MM.1S (cell line): Measurements from ENCODE around the gene HEPACAM2.
A peak's percentile ranks its signal among the peaks of the same experiment; 100 is the strongest.

Experiments
- DNase-seq: peaks from one replicate; pipeline ENCODE4 v3.0.0-alpha.2; 2015
- H2AFZ ChIP-seq: fragments of 300-600 bp; sonication (generic); 2 replicates; pipeline ENCODE4 v1.6.0; 2016; ENCODE audit warnings: antibody characterized with exemption, low read length
- H3F3A ChIP-seq: fragments of 300-600 bp; sonication (generic); 2 replicates; pipeline ENCODE4 v1.6.1; 2016; ENCODE audit warnings: mild to moderate bottlenecking, antibody characterized with exemption, low read length, moderate library complexity, mixed read lengths; ENCODE audit not compliant: insufficient read depth
- H3K27ac ChIP-seq: fragments of 300-600 bp; sonication (generic); 2 replicates; pipeline ENCODE4 v1.5.1; 2016; ENCODE audit warnings: mild to moderate bottlenecking, low read length
- H3K27me3 ChIP-seq: fragments of 300-600 bp; sonication (generic); replicated peaks from 2 replicates; pipeline ENCODE4 v1.6.0; 2016; ENCODE audit warnings: low read length; ENCODE audit not compliant: insufficient read depth
- H3K36me3 ChIP-seq: fragments of 300-600 bp; sonication (generic); replicated peaks from 2 replicates; pipeline ENCODE4 v1.6.1; 2016; ENCODE audit warnings: mild to moderate bottlenecking, low read length, mixed read lengths; ENCODE audit not compliant: insufficient read depth
- H3K4me1 ChIP-seq: fragments of 300-600 bp; sonication (generic); 2 replicates; pipeline ENCODE4 v1.6.1; 2016; ENCODE audit warnings: low read length, mixed read lengths
- H3K4me2 ChIP-seq: fragments of 300-600 bp; sonication (generic); 2 replicates; pipeline ENCODE4 v1.6.0; 2016; ENCODE audit warnings: low read depth, low read length
- H3K4me3 ChIP-seq: fragments of 300-600 bp; sonication (generic); 2 replicates; pipeline ENCODE4 v1.5.1; 2016; ENCODE audit warnings: low read length, mixed read lengths
- H3K79me2 ChIP-seq: fragments of 300-600 bp; sonication (generic); 2 replicates; pipeline ENCODE4 v1.6.1; 2016; ENCODE audit warnings: mixed run types, low read length, mixed read lengths
- H3K9ac ChIP-seq: fragments of 300-600 bp; sonication (generic); 2 replicates; pipeline ENCODE4 v1.6.1; 2016; ENCODE audit warnings: low read length, mixed read lengths
- H3K9me2 ChIP-seq: fragments of 300-600 bp; sonication (generic); replicated peaks from 2 replicates; pipeline ENCODE4 v1.6.1; 2016; ENCODE audit warnings: mild to moderate bottlenecking, low read length, mixed read lengths; ENCODE audit not compliant: insufficient read depth
- H3K9me3 ChIP-seq: fragments of 300-600 bp; sonication (generic); replicated peaks from 2 replicates; pipeline ENCODE4 v1.6.1; 2016; ENCODE audit warnings: mild to moderate bottlenecking, low read length, mixed read lengths; ENCODE audit not compliant: insufficient read depth
- H4K20me1 ChIP-seq: fragments of 300-600 bp; sonication (generic); 2 replicates; pipeline ENCODE4 v1.6.1; 2016; ENCODE audit warnings: mild to moderate bottlenecking, low read length, moderate library complexity, mixed read lengths; ENCODE audit not compliant: insufficient read depth
- CTCF ChIP-seq: fragments of 300-600 bp; sonication (generic); IDR thresholded peaks from 2 replicates; pipeline ENCODE4 v1.5.1; 2016; ENCODE audit warnings: antibody characterized with exemption, low read length, mixed read lengths
- EZH2 ChIP-seq: fragments of 300-600 bp; sonication (generic); optimal IDR thresholded peaks from 2 replicates; pipeline ENCODE3; 2017; ENCODE audit warnings: low read depth, mild to moderate bottlenecking, antibody characterized with exemption, low read length, mixed read lengths
- EZH2phosphoT487 ChIP-seq: fragments of 300-600 bp; sonication (generic); IDR thresholded peaks from 2 replicates; pipeline ENCODE4 v1.6.1; 2018; ENCODE audit warnings: antibody characterized with exemption, low read length

The HEPACAM2 gene

GRCh38 chr7:93211228-93211818 is 14.9 kb downstream of the HEPACAM2 start:
- Histone ChIP-seq H2AFZ (0 out of 2 replicates have a peak overlapping the region, but pooled peaks have one; percentile 39), H3K4me1 (peaks cover 8% of the 10 kb centered on the region; the same call in 1 of the 2 replicates), H3K27me3 (no peaks in the 10 kb centered on the region), H4K20me1 (no peaks in the 10 kb centered on the region), H3K9me3 (no peaks in the 10 kb centered on the region), H3K27ac (no peak overlapping the region), H3K4me3 (no peak overlapping the region), H3K36me3 (no peaks in the 10 kb centered on the region), H3K9me2 (no peaks in the 10 kb centered on the region), H3K4me2 (peak overlapping the region; percentile 28; the same call in 1 of the 2 replicates), H3F3A (no peaks in the 10 kb centered on the region), H3K79me2 (no peaks in the 10 kb centered on the region), H3K9ac (no peak overlapping the region)
- DNase-seq, result no peak
- TF ChIP-seq EZH2 (no peak), EZH2phosphoT487 (no peak), CTCF (no peak)

- Histone ChIP-seq H2AFZ (no peak overlapping the region), H3K4me3 (no peak overlapping the region), H3K9me3 (no peaks in the 10 kb centered on the region), H3K4me2 (no peak overlapping the region), H3F3A (no peaks in the 10 kb centered on the region), H3K27ac (no peak overlapping the region), H3K36me3 (no peaks in the 10 kb centered on the region), H3K9me2 (no peaks in the 10 kb centered on the region), H3K4me1 (no peaks in the 10 kb centered on the region), H4K20me1 (no peaks in the 10 kb centered on the region), H3K27me3 (no peaks in the 10 kb centered on the region), H3K79me2 (no peaks in the 10 kb centered on the region), H3K9ac (no peak overlapping the region)
- TF ChIP-seq EZH2 (no peak), CTCF (no peak), EZH2phosphoT487 (no peak)
- no peak for DNase-seq
These were observed 21.2 kb downstream of the HEPACAM2 start for GRCh38 chr7:93205046-93205445.

GRCh38 chr7:93203496-93203895 is 22.8 kb downstream of the HEPACAM2 start:
- no peaks in the 10 kb centered on the region for H4K20me1 ChIP-seq
- no peak overlapping the region for H3K4me3 ChIP-seq
- no peaks in the 10 kb centered on the region for H3K9me2 ChIP-seq
- no peak for DNase-seq
- no peak overlapping the region for H3K9ac ChIP-seq
- H3K27ac ChIP-seq, result no peak overlapping the region
- no peaks in the 10 kb centered on the region for H3K27me3 ChIP-seq
- H3K79me2 ChIP-seq, result no peaks in the 10 kb centered on the region
- H3K4me1 ChIP-seq, result no peaks in the 10 kb centered on the region
- no peaks in the 10 kb centered on the region for H3K36me3 ChIP-seq
- H3K9me3 ChIP-seq, result no peaks in the 10 kb centered on the region
- no peaks in the 10 kb centered on the region for H3F3A ChIP-seq
- no peak for TF ChIP-seq CTCF
- no peak for TF ChIP-seq EZH2
- no peak for TF ChIP-seq EZH2phosphoT487
- H2AFZ ChIP-seq, result no peak overlapping the region
- H3K4me2 ChIP-seq, result no peak overlapping the region
